Measurements from ENCODE around the gene STXBP6. TPM values are rescaled to one million over a fixed set of nuclear protein-coding genes. Genes with fewer than 3 reads are reported as not detected.

Gene STXBP6
- total and polyA plus RNA-seq, 2 donors (not counting 3 experiments of a cell fraction or from before 2014, with no cell fraction given), result 0.06 TPM; not detected in 1

DNA sequence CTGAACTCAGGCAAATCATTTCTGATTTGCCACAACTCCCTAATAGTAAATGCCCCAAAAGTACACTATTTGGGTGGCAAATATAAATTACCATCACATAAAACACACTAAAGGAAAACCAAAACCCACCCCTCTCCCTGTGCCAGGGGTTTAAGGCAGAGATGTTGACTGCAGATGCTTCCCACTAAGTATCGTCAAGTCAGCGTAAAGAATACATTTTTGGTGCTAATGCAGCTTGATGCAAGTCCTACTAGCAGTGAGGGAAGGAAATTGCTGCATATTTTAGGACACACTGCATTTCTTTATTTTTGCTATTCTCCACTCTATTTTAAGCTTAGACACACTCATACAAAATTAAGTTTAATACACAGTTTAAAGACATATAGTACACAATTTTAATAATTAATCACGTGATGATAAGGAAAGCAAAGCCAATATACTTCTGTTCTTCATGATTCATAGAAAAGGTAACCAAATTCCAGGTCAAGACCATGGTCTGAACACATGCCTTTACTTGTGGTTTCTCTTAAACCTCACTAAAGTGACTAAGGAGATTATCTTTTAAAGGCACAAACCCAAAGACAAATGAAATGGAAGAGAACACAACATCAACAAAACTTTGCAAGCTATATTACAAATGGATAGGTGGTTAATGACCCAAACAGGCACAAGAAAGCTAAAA, 162.2 kb downstream of the STXBP6 start:
- Histone ChIP-seq H3K79me2 (ENCODE audit: control insufficient read depth, insufficient read depth, low read length) (no peaks in the 10 kb centered on the region), H3K4me2 (ENCODE audit: insufficient read depth, low read length) (no peak overlapping the region), H3K9ac (replicated peaks; ENCODE audit: extremely low read depth, insufficient read depth, low read length) (no peak overlapping the region), H3K4me3 (replicated peaks in 1 of 3; ENCODE audit: insufficient read depth in 1 of 3, low read depth in 1 of 3, low read length in 3 of 3) (no peak overlapping the region), H3K27ac (ENCODE audit: insufficient read depth, low read depth, low read length) (no peak overlapping the region), H3K9me3 (replicated peaks; ENCODE audit: control insufficient read depth, insufficient read depth, low read length) (no peaks in the 10 kb centered on the region), H4K20me1 (replicated peaks; ENCODE audit: control insufficient read depth, extremely low read depth, insufficient read depth, low read length) (no peaks in the 10 kb centered on the region), H3K36me3 (ENCODE audit: control insufficient read depth in 2 of 2, extremely low read depth in 1 of 2, insufficient read depth in 2 of 2, low read length in 2 of 2) (no peaks in the 10 kb centered on the region), H3K27me3 (ENCODE audit: control insufficient read depth in 2 of 2, insufficient read depth in 2 of 2, low read length in 2 of 2) (no peaks in the 10 kb centered on the region), H3K4me1 (ENCODE audit: control insufficient read depth, extremely low read depth, insufficient read depth, low read length) (no peaks in the 10 kb centered on the region), H2AFZ (ENCODE audit: low read depth, low read length) (no peak overlapping the region), H3K9me1 (replicated peaks; ENCODE audit: control insufficient read depth, extremely low read depth, insufficient read depth, low read length) (no peaks in the 10 kb centered on the region)
- ChIA-PET CTCF (no interaction called here), POLR2A (no interaction called here)
- TF ChIP-seq FOS (IDR thresholded peaks at IDR 0.05; ENCODE audit: borderline replicate concordance, insufficient read depth, low read length), result no peak
- TF ChIP-seq EZH2 (IDR thresholded peaks at IDR 0.05; ENCODE audit: borderline replicate concordance, low read depth, low read length, severe bottlenecking), result no peak
- TF ChIP-seq POLR2AphosphoS5 (IDR thresholded peaks at IDR 0.05; ENCODE audit: insufficient read depth, low read depth, low read length), result no peak
- TF ChIP-seq POLR2A (IDR thresholded peaks at IDR 0.05; ENCODE audit: low read depth, low read length), result no peak
- TF ChIP-seq GATA2 (IDR thresholded peaks at IDR 0.05; ENCODE audit: insufficient read depth, insufficient read length, low read depth, low read length), result no peak
- no peak for TF ChIP-seq MYC (IDR thresholded peaks at IDR 0.05; ENCODE audit: low read depth, low read length)
- no peak for FAIRE-seq
- no peak for DNase-seq (ENCODE audit: low read depth, low spot score)
- intact Hi-C loops (cut with micrococcal nuclease) (no loop called here), dilution Hi-C loops (cut with MboI; ENCODE audit: extremely low pct_ligation_motif_present, low sequenced_read_pairs) (no loop called here)
- no TSS peak for BruUV-seq (replicated peaks)

DNA sequence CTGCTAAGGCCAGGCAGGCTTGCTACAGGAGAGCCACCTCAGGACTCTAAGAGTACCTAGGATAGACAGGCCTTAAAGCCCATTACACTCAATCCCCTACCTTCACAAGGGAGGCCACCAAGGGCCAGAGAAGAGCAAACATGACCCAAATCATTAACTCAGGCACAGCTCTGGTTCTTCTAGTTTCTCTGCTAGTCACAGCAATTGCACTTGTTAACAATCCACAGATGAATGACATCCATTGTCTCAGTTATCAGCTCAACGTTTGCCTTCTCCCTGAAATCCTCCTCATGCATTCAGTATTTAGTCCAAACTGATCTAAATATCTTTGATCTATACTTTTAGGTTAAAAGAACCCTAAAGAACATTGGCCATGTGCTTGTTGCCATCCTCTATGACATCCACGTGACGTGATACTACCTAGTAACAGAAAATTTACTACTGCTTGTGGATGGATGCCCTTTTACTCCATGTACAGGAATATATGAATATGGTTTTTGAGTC, 164.5 kb downstream of the STXBP6 start:
- Histone ChIP-seq H3K4me2 (ENCODE audit: insufficient read depth, low read length) (no peak overlapping the region), H3K36me3 (ENCODE audit: control insufficient read depth in 2 of 2, extremely low read depth in 1 of 2, insufficient read depth in 2 of 2, low read length in 2 of 2) (no peaks in the 10 kb centered on the region), H3K4me1 (ENCODE audit: control insufficient read depth, extremely low read depth, insufficient read depth, low read length) (no peaks in the 10 kb centered on the region), H3K4me3 (replicated peaks in 1 of 3; ENCODE audit: insufficient read depth in 1 of 3, low read depth in 1 of 3, low read length in 3 of 3) (no peak overlapping the region), H3K79me2 (ENCODE audit: control insufficient read depth, insufficient read depth, low read length) (no peaks in the 10 kb centered on the region), H2AFZ (ENCODE audit: low read depth, low read length) (no peak overlapping the region), H3K9me3 (replicated peaks; ENCODE audit: control insufficient read depth, insufficient read depth, low read length) (no peaks in the 10 kb centered on the region), H3K9me1 (replicated peaks; ENCODE audit: control insufficient read depth, extremely low read depth, insufficient read depth, low read length) (no peaks in the 10 kb centered on the region), H3K27ac (ENCODE audit: insufficient read depth, low read depth, low read length) (no peak overlapping the region), H4K20me1 (replicated peaks; ENCODE audit: control insufficient read depth, extremely low read depth, insufficient read depth, low read length) (no peaks in the 10 kb centered on the region), H3K27me3 (ENCODE audit: control insufficient read depth in 2 of 2, insufficient read depth in 2 of 2, low read length in 2 of 2) (no peaks in the 10 kb centered on the region), H3K9ac (replicated peaks; ENCODE audit: extremely low read depth, insufficient read depth, low read length) (no peak overlapping the region)
- POLR2A ChIA-PET, result no interaction called here
- no peak for TF ChIP-seq POLR2A (IDR thresholded peaks at IDR 0.05; ENCODE audit: low read depth, low read length)
- TF ChIP-seq POLR2AphosphoS5 (IDR thresholded peaks at IDR 0.05; ENCODE audit: insufficient read depth, low read depth, low read length), result no peak
- FAIRE-seq, result no peak
- dilution Hi-C loops (cut with MboI; ENCODE audit: extremely low pct_ligation_motif_present, low sequenced_read_pairs), result no loop called here
- no TSS peak for BruUV-seq (replicated peaks)
- no peak for DNase-seq (ENCODE audit: low read depth, low spot score)
- CTCF ChIA-PET, result interaction anchor here (1.3 kb wide), 1 partner anchor 78 kb away, joined by 3 read pairs; no protein-coding TSS in a partner anchor
- intact Hi-C loops (cut with micrococcal nuclease), result no loop called here

Measured in endothelial cell of umbilical vein (primary cell).